Measurements from ENCODE around the gene NRF1.
A peak's percentile ranks its signal among the peaks of the same experiment; 100 is the strongest.

Gene NRF1

DNA sequence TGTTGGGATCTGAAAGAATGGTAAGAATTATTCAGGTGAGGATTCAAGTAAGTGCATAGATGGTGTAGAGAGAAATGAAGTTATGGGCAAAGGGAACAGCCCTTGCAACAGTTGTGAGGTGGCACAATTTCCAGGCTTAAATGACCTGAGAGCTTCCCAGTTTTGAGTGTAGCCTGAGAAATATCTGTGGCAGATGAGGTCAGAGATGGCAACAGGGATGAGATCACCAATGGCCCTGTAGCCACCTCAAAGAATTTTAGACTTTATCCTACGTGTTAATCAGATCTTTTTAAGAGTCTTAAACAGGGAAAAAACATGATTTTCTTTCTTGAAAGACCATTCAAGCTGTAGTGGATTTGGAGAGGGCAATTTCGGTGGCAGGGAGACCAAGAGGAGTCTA is 1.9 kb upstream of the NRF1 start:
- H3K36me3 ChIP-seq (ENCODE audit: control insufficient read depth, insufficient read depth, low read length), result no peaks in the 10 kb centered on the region
- H3K4me3 ChIP-seq (ENCODE audit: low read depth, low read length), result no peak overlapping the region
- no peaks in the 10 kb centered on the region for H3K27me3 ChIP-seq (ENCODE audit: control insufficient read depth, insufficient read depth, low read length)
- H3K9me3 ChIP-seq (ENCODE audit: control insufficient read depth, low read length), result no peaks in the 10 kb centered on the region
- H2AFZ ChIP-seq, result no peak overlapping the region
- no peak overlapping the region for H3K27ac ChIP-seq
- TF ChIP-seq CTCF (IDR thresholded peaks at IDR 0.05), result no peak
- peaks cover 22% of the 10 kb centered on the region for H3K79me2 ChIP-seq
- H3K9ac ChIP-seq, result no peak overlapping the region
- peaks cover 4% of the 10 kb centered on the region for H3K4me1 ChIP-seq
- H3K4me2 ChIP-seq (ENCODE audit: low read length), result no peak overlapping the region

DNA sequence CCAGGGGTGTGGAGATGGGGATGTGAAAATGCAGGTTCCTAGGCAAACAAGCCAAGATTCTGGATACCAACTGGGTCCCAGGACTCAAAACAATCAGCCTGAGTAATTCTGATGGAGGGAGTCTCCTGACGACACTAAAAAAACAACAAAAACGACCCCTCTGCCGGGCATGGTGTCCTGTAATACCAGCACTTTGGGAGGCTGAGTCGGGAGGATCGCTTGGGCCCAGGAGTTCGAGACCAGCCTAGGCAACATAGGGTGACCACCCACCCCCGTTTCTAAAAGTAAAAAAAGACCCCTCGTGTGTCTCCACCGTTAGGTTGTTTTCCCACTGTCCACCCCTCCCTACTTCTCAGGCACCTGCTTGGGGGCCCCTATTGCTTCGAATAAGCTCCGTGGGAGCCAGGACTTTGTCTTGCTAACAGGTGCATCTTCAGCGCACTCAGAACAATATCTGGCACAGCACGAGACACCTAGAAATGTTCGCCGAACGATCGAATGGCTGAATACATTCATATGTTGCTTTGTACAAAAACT is 743 bp upstream of the NRF1 start:
- peak overlapping the region; percentile 85 for H3K4me3 ChIP-seq (ENCODE audit: low read depth, low read length)
- no peak for TF ChIP-seq CTCF (IDR thresholded peaks at IDR 0.05)
- H3K4me2 ChIP-seq (ENCODE audit: low read length), result peak overlapping the region; percentile 66
- no peaks in the 10 kb centered on the region for H3K27me3 ChIP-seq (ENCODE audit: control insufficient read depth, insufficient read depth, low read length)
- H3K9ac ChIP-seq, result peak overlapping the region; percentile 78
- H3K27ac ChIP-seq, result peak overlapping the region; percentile 90
- H3K79me2 ChIP-seq, result peaks cover 31% of the 10 kb centered on the region
- H3K9me3 ChIP-seq (ENCODE audit: control insufficient read depth, low read length), result no peaks in the 10 kb centered on the region
- H2AFZ ChIP-seq, result peak overlapping the region; percentile 78
- no peaks in the 10 kb centered on the region for H3K36me3 ChIP-seq (ENCODE audit: control insufficient read depth, insufficient read depth, low read length)
- peaks cover 6% of the 10 kb centered on the region for H3K4me1 ChIP-seq

- TF ChIP-seq CTCF (IDR thresholded peaks at IDR 0.05), result peak; percentile 42
- Histone ChIP-seq H3K4me3 (ENCODE audit: low read depth, low read length) (peak overlapping the region; percentile 81), H3K27ac (peak overlapping the region; percentile 71), H3K36me3 (ENCODE audit: control insufficient read depth, insufficient read depth, low read length) (no peaks in the 10 kb centered on the region), H3K4me1 (peaks cover 17% of the 10 kb centered on the region), H3K27me3 (ENCODE audit: control insufficient read depth, insufficient read depth, low read length) (no peaks in the 10 kb centered on the region), H3K9me3 (ENCODE audit: control insufficient read depth, low read length) (no peaks in the 10 kb centered on the region), H3K4me2 (ENCODE audit: low read length) (peak overlapping the region; percentile 99), H3K9ac (peak overlapping the region; percentile 78), H3K79me2 (peaks cover 43% of the 10 kb centered on the region), H2AFZ (peak overlapping the region; percentile 84)
These were observed 844 bp downstream of the NRF1 start for GRCh38 chr7:129612112-129613015.

DNA sequence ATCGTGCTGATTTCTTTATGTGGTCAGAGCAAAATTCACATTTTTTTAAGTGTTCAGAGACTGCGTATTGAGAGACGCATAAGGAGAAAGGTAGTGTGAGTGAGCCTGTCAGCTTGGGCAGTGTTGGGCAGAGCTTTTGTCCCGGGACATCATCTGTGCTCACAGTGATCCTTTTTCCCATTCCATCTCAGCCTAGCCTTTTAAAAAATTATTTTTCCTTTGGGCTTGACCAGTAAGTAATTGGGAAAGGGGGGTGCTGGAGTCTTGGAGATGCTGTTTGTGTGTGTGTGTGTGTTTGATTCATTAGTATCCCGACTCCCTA is 1.5 kb downstream of the NRF1 start:
- peaks cover 17% of the 10 kb centered on the region for H3K4me1 ChIP-seq
- H3K79me2 ChIP-seq, result peaks cover 49% of the 10 kb centered on the region
- H3K27me3 ChIP-seq (ENCODE audit: control insufficient read depth, insufficient read depth, low read length), result no peaks in the 10 kb centered on the region
- no peaks in the 10 kb centered on the region for H3K9me3 ChIP-seq (ENCODE audit: control insufficient read depth, low read length)
- TF ChIP-seq CTCF (IDR thresholded peaks at IDR 0.05), result no peak
- peak overlapping the region; percentile 81 for H3K4me3 ChIP-seq (ENCODE audit: low read depth, low read length)
- H3K27ac ChIP-seq, result no peak overlapping the region
- H3K36me3 ChIP-seq (ENCODE audit: control insufficient read depth, insufficient read depth, low read length), result no peaks in the 10 kb centered on the region
- no peak overlapping the region for H2AFZ ChIP-seq
- H3K9ac ChIP-seq, result no peak overlapping the region
- peak overlapping the region; percentile 99 for H3K4me2 ChIP-seq (ENCODE audit: low read length)
